Measurements from ENCODE around the gene GRIP2. TPM values are rescaled to one million over a fixed set of nuclear protein-coding genes. Genes with fewer than 3 reads are reported as not detected.
"Not testable (repeated sequence)": the region's sequence is repeated elsewhere in the genome, so short reads cannot be mapped to it uniquely, and the experiment has no call there.

GRIP2 gene
- total RNA-seq, 2 experiments from 2014 or later, result not detected

DNA sequence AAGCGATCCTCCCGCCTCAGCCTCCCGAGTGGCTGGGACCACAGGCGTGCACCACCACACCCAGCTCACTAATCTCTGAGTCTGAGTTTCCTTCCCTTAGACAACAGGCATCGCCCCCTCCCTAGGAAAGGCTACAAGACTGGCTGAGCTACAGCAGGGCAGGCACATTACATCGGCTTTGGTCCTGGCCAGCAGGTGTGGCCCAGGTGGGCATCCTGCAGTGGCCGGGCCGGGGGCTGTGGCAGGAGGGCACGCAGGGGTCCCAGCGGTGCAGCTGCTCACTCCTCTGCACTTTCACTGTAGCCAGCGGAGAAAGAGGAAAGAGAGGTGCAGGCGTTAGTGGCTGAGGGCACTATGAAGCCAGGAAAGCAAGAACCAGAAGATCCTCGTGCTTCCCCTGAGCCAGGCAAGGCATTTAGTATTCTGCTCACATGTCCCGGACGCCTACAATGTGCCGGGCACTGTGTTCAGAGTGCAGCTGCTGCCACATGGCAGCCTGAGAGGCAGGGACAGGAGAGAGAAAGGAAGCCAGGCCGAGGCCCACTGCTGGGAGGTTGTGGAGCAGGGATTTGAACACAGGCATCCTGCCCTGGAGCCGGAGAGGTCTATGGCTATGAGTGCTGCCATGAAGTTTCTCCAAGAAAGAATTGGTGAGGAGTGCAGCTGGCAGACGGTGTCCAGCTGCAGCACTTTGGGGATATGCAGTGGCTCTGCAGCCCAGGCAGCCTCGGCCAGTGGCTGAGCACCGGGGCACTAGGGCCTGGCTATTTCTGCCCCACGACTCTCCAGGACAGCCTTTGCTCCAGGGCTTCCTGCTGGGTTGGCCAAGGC lies 22.3 kb downstream of the GRIP2 start:
- CTCF ChIA-PET, result interaction anchor here (1.0 kb wide), 1 partner anchor 403 kb away, joined by 3 read pairs; no protein-coding TSS in a partner anchor
- Mint-ChIP-seq H3K4me1 (no peaks in the 10 kb centered on the region), H3K9me3 (ENCODE audit: low read depth) (no peaks in the 10 kb centered on the region), H3K27me3 (no peaks in the 10 kb centered on the region), H3K4me3 (no peak overlapping the region), H3K27ac (no peak overlapping the region), H3K36me3 (ENCODE audit: low read depth) (no peaks in the 10 kb centered on the region)
- no peak for ATAC-seq
- POLR2A ChIA-PET, result interaction anchor here (0.6 kb wide), 1 partner anchor 973 kb away, joined by 4 read pairs; no protein-coding TSS in a partner anchor
- DNase-seq, result no peak
- intact Hi-C loops (cut with DNase I, micrococcal nuclease), result no loop called here

DNA sequence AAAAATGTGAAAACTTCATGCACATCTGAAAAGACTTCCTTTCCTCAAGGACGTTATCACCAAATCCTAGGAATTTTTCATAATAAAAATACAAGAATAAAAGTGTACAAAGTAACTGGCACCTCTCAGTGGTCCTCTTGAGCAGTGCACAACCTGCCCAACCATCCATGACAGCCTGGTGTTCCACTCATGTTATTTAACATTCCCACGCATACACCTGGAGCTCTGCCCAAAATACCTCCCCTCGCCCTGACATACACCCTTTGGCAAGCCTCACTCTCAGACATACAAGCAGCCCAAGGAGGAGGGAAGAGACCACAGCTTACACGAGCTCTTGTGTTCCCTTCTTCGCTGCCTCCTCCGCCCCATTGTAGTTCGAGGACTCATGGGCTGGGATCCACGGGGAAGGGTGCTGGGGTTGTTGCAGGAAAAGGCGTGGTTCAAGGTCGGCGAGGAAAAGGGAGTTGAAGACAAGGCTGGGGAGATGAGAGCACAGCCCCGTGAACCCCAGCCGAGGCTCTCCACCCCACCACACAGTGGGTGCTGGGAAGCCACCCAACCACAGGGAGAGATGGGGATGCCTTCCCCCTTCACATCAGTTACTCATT lies 23.3 kb downstream of the GRIP2 start:
- Mint-ChIP-seq H3K27me3 (no peaks in the 10 kb centered on the region), H3K4me1 (no peaks in the 10 kb centered on the region), H3K36me3 (ENCODE audit: low read depth) (no peaks in the 10 kb centered on the region), H3K9me3 (ENCODE audit: low read depth) (no peaks in the 10 kb centered on the region), H3K27ac (no peak overlapping the region), H3K4me3 (no peak overlapping the region)
- DNase-seq (no peak), ATAC-seq (no peak)
- POLR2A ChIA-PET, result interaction anchor here (0.6 kb wide), 1 partner anchor 972 kb away, joined by 4 read pairs; no protein-coding TSS in a partner anchor
- CTCF ChIA-PET, result no interaction called here
- intact Hi-C loops (cut with DNase I, micrococcal nuclease), result no loop called here

DNA sequence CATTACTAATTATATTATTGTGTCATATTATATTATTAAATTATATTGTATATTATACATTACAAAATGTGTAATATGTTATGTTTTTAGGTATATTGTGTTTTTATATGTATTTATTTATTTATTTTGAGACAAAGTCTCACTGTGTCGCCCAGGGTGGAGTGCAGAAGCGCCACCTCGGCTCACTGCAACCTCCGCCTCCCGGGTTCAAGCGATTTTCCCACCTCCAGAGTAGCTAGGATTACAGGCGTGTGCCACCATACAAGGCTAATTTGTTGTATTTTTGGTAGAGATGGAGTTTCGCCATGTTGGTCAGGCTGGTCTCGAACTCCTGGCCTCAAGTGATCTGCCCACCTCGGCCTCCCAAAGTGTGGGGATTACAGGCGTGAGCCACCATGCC lies 24.6 kb downstream of the GRIP2 start:
- H3K4me1 Mint-ChIP-seq; intact Hi-C loops (cut with DNase I, micrococcal nuclease); H3K27ac Mint-ChIP-seq; H3K4me3 Mint-ChIP-seq; H3K36me3 Mint-ChIP-seq (ENCODE audit: low read depth); H3K9me3 Mint-ChIP-seq (ENCODE audit: low read depth); ATAC-seq; H3K27me3 Mint-ChIP-seq; DNase-seq; CTCF ChIA-PET: not testable (repeated sequence)
- POLR2A ChIA-PET, result interaction anchor here (0.6 kb wide), 1 partner anchor 59 kb away, joined by 3 read pairs; no protein-coding TSS in a partner anchor

DNA sequence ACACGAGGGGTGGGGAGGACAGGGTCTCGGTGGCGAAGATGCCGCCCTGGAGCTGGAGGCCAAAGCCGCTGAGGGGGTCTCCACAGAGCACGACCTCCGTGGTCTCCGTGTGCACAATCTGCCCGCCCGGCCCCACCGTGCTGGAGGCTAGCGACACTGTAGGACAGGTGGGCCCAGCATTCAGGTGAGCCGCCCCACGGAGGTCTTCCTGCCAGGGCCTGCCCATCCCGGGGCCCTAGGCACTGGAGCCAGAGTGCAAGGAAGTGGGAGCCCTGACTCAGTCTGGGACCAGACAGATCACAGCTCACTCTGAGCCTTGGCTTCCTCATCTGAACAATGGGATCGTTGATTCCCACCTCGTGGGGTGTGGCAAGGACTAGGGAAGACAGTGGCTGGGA lies 25.8 kb downstream of the GRIP2 start:
- ChIA-PET POLR2A (no interaction called here), CTCF (no interaction called here)
- H3K27ac Mint-ChIP-seq, result no peak overlapping the region
- no peaks in the 10 kb centered on the region for H3K4me1 Mint-ChIP-seq
- no peaks in the 10 kb centered on the region for H3K36me3 Mint-ChIP-seq (ENCODE audit: low read depth)
- no peaks in the 10 kb centered on the region for H3K9me3 Mint-ChIP-seq (ENCODE audit: low read depth)
- intact Hi-C loops (cut with DNase I, micrococcal nuclease), result no loop called here
- H3K27me3 Mint-ChIP-seq, result no peaks in the 10 kb centered on the region
- ATAC-seq, result no peak
- H3K4me3 Mint-ChIP-seq, result no peak overlapping the region
- DNase-seq, result no peak

DNA sequence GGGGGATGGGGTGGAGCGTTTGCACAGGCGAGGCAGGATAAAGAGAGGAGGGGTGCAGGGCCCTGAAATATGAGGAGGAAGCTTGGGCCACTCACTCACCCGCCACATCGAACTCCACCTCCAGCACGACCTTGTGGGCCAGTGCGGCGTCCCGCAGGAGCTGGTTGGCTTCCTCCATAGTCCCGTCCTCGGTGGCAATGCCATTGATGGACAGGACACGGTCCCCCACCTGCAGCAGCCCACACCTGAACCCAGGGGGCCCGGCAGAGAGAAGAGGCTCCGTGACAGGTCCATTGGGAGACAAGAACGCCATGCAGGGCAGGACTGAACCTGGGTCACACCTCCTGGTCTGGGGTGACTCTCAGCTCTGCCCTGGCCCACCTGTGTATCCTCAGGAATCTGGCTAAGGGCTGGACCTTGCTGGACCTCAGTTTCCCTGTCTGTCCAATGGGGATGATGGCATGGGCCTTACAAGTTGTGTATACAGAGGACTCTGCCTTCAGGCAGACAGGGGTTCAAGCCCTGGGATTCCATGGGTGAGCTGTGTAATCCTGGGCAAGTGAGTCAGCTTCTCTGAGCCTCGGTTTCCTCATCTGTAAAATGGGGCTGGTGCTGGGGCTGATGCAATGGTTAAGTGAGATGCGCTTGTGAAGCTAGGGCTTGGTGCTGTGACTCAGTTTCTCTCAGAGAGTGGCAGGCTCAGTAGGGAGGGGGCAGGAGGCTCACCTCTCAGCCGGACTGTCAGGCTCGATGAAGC lies 26.4 kb downstream of the GRIP2 start:
- CTCF ChIA-PET, result interaction anchor here (0.6 to 0.7 kb wide), 2 partner anchors 38 to 135 kb away, joined by 3 read pairs; no protein-coding TSS in a partner anchor
- H3K27me3 Mint-ChIP-seq, result no peaks in the 10 kb centered on the region
- ATAC-seq (no peak), DNase-seq (no peak)
- H3K27ac Mint-ChIP-seq, result no peak overlapping the region
- POLR2A ChIA-PET, result no interaction called here
- intact Hi-C loops (cut with DNase I, micrococcal nuclease), result no loop called here
- peaks cover under 1% of the 10 kb centered on the region for H3K4me1 Mint-ChIP-seq
- no peaks in the 10 kb centered on the region for H3K36me3 Mint-ChIP-seq (ENCODE audit: low read depth)
- H3K4me3 Mint-ChIP-seq, result no peak overlapping the region
- no peaks in the 10 kb centered on the region for H3K9me3 Mint-ChIP-seq (ENCODE audit: low read depth)

DNA sequence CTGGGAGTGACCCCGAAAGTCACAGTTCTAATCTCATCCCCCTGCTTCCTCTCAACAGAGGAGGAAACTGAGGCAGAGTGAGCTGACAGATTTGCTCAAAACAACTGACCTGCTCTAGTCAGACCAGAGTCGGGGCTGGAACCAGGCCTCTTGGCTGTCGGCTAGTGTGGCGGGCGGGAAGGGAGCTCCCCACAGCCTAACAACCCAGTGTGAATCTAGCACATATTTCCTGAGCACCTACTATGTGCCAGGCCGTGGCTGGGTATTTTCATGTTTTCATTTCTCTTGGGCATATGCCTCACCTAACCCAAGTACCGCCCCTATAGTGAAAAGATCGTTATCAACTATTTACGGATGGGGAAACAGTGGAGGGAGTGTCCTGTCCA lies 27.2 kb downstream of the GRIP2 start:
- POLR2A ChIA-PET, result no interaction called here
- H3K36me3 Mint-ChIP-seq (ENCODE audit: low read depth), result no peaks in the 10 kb centered on the region
- intact Hi-C loops (cut with DNase I, micrococcal nuclease), result no loop called here

DNA sequence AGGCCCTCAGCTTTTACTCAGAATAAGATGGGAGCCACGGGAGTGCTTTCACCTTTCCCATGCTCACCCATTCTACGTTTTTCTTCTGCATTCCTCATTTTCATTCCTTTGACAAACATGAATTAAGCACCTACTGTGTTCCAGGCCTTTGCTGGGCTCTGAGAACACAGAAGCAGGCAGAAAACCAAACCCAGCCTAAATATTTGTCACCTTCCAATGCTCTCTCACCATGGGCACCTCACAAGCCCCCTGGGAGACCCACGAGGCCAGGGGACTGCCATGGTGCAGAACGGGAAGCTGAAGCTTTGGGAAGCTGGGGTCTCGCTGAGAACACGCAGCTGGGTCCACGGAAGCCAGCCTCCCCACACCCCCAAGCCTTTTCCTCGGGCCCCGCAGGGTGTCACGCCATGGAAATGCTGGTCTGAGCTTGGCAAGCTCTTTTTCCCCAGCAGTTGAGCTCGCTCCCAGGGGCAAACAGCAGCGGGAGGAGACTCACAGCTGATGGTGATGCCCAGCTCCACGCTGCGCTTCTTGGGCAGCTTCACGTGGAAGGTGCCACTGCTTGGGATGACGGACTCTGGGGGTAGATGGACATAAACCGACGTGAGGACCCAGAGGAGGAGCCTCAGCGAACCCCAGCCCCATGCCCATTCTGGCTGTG lies 27.7 kb downstream of the GRIP2 start:
- Mint-ChIP-seq H3K4me3 (no peak overlapping the region), H3K36me3 (ENCODE audit: low read depth) (no peaks in the 10 kb centered on the region), H3K27me3 (no peaks in the 10 kb centered on the region), H3K9me3 (ENCODE audit: low read depth) (no peaks in the 10 kb centered on the region), H3K4me1 (peaks cover 2% of the 10 kb centered on the region), H3K27ac (no peak overlapping the region)
- ChIA-PET POLR2A (no interaction called here), CTCF (interaction anchor here (0.6 to 0.7 kb wide), 5 partner anchors 13 to 1272 kb away, joined by 3 read pairs; no protein-coding TSS in a partner anchor)
- no peak for ATAC-seq
- intact Hi-C loops (cut with DNase I, micrococcal nuclease), result no loop called here
- DNase-seq, result no peak

More for the DNA sequence above, 27.2 kb downstream of the GRIP2 start:
- Mint-ChIP-seq H3K4me1 (peaks cover 2% of the 10 kb centered on the region), H3K27me3 (no peaks in the 10 kb centered on the region), H3K27ac (no peak overlapping the region), H3K9me3 (ENCODE audit: low read depth) (no peaks in the 10 kb centered on the region), H3K4me3 (no peak overlapping the region)
- no peak for DNase-seq
- ATAC-seq, result no peak
- CTCF ChIA-PET, result interaction anchor here (0.6 to 0.7 kb wide), 3 partner anchors 13 to 135 kb away, joined by 3 read pairs; no protein-coding TSS in a partner anchor

DNA sequence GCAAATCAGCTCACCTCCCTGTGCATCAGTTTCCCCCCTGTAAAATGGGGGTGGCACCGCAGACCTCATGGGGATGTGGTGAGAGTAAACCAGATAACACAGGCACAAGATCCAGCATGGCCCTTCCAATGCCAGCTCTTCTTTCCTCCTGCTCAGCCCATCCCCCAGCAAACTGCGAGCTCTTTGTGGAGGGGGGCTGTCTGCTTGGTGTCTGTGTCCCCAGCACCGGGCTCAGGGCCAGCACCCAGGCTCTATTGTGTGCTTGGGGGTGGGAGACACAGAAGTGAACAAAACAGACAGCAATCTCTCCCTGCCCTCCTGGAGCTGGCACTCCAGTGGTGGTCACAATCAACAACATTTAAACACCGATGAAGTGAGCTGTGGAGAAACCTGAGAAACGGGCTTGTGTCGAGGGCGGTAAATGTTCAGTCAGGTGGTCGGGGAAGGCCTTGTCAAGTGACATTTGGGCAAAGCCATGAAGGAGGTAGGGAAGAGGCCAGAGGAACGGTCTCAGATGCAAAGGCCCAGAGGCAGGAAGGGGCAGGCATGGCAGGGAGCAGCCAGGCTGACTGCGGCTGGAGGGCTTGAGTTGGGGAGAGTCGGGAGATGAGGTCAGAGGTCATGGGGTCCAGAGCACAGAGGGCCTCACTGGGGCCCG lies 28.4 kb downstream of the GRIP2 start:
- intact Hi-C loops (cut with DNase I, micrococcal nuclease), result no loop called here

DNA sequence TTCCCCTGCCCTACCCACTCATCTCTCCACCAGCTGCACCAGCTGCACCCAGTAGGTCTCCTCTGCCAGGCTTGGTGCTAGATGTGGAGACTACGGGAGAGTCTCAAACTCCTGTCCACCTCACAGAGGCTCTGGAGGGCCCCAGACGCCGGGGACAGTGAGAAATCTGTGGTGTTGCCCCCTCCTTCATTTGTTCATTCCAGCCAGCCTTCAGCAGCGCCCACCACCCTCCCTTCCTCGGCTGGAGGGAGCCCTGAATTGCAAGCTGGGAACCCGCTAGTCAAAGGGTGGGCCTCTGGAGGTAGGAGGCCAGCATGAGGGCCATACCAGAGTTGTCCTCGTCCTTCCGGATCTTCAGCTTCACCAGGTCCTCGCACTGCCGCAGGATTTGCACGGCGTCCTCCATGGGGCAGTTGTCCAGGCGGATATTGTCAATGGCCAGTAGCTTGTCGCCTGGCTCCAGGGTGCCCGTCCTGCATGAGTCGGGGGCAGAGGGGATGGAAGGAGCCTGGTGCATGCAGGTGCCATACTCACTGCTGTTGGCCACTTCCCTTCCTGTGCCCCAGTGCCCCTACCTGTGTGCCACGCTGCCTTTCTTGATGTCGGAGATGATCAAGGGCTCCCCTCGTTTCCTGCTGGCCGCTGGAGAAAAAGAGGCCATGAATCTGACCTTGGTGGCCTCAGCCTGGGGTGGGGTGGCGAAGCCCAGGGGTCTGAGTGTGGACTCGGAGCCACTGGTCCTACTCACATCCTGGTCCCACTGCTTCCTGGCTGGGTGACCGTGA lies 29.1 kb downstream of the GRIP2 start:
- no peaks in the 10 kb centered on the region for H3K27me3 Mint-ChIP-seq
- ATAC-seq (no peak), DNase-seq (no peak)
- H3K9me3 Mint-ChIP-seq (ENCODE audit: low read depth), result no peaks in the 10 kb centered on the region
- H3K4me3 Mint-ChIP-seq, result no peak overlapping the region
- CTCF ChIA-PET, result interaction anchor here (1.0 kb wide), 1 partner anchor 106 kb away, joined by 4 read pairs; no protein-coding TSS in a partner anchor
- intact Hi-C loops (cut with DNase I, micrococcal nuclease), result no loop called here
- H3K4me1 Mint-ChIP-seq, result peaks cover 2% of the 10 kb centered on the region
- H3K27ac Mint-ChIP-seq, result no peak overlapping the region
- POLR2A ChIA-PET, result no interaction called here
- H3K36me3 Mint-ChIP-seq (ENCODE audit: low read depth), result no peaks in the 10 kb centered on the region

More for the DNA sequence above, 28.4 kb downstream of the GRIP2 start:
- Mint-ChIP-seq H3K4me3 (no peak overlapping the region), H3K36me3 (ENCODE audit: low read depth) (no peaks in the 10 kb centered on the region), H3K4me1 (peaks cover 2% of the 10 kb centered on the region), H3K9me3 (ENCODE audit: low read depth) (no peaks in the 10 kb centered on the region), H3K27me3 (no peaks in the 10 kb centered on the region), H3K27ac (no peak overlapping the region)
- no peak for ATAC-seq
- CTCF ChIA-PET, result interaction anchor here (0.6 to 1.0 kb wide), 4 partner anchors 37 to 1272 kb away, joined by 3 to 4 read pairs (median 3); no protein-coding TSS in a partner anchor
- DNase-seq, result no peak
- POLR2A ChIA-PET, result no interaction called here

DNA sequence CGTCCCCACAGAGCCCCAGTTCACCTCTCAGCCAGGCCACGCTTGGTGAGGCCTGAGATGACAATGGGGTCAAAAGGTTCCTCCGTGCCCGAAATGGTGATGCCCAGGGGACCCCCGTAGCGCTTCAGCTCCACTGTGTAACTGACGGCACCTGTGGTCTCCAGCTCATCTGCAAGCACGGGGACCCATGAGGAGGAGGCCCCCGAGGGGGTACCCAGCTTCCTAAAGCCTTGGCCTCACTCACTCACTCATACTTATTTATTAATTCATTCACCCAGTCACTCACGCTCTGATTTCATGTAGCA lies 30.4 kb downstream of the GRIP2 start:
- H3K27ac Mint-ChIP-seq, result no peak overlapping the region
- peaks cover 2% of the 10 kb centered on the region for H3K4me1 Mint-ChIP-seq
- H3K27me3 Mint-ChIP-seq, result peaks cover 1% of the 10 kb centered on the region
- ATAC-seq (no peak), DNase-seq (no peak)
- intact Hi-C loops (cut with DNase I, micrococcal nuclease), result loop anchor here (1.0 to 5.0 kb wide), 5 partner anchors 39 to 413 kb away; no protein-coding TSS in a partner anchor
- H3K36me3 Mint-ChIP-seq (ENCODE audit: low read depth), result no peaks in the 10 kb centered on the region
- ChIA-PET CTCF (interaction anchor here (0.6 to 1.1 kb wide), 3 partner anchors 12 to 286 kb away, joined by 3 read pairs; no protein-coding TSS in a partner anchor), POLR2A (no interaction called here)
- H3K9me3 Mint-ChIP-seq (ENCODE audit: low read depth), result no peaks in the 10 kb centered on the region
- H3K4me3 Mint-ChIP-seq, result no peak overlapping the region
